ENCODE results near the gene AFP. TPM values are rescaled to one million over a fixed set of nuclear protein-coding genes. Genes with fewer than 3 reads are reported as not detected.
"Not testable (repeated sequence)": the region's sequence is repeated elsewhere in the genome, so short reads cannot be mapped to it uniquely, and the experiment has no call there.

AFP gene
- polyA plus RNA-seq, 3 donors, result not detected

DNA sequence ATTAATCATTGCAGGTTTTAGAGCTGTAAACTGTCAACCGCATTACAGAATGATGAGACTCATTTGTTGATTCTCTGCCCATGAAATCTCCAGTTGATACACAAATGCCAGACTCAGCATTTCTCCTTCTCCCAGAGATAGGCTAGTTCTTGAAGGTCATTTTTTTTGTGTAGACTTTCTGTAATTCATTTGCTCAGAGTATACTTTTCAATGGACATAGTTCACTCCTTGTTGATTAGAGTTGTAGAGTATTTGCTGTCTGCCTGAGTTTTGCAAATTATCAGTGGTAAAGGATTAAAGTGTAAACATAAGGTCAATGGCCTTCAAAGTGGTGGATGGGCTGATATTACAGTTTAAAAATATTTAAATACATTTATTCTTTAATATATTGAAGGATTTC, 47.1 kb upstream of the AFP start:
- Histone ChIP-seq H3K36me3 (replicated peaks in 1 of 2; ENCODE audit: control insufficient read depth in 1 of 2, insufficient read depth in 2 of 2, low read length in 2 of 2) (no peaks in the 10 kb centered on the region), H3K79me2 (ENCODE audit: insufficient read depth, low read length) (no peaks in the 10 kb centered on the region), H3K4me1 (ENCODE audit: control insufficient read depth in 1 of 2, insufficient read depth in 2 of 2, low read length in 2 of 2) (no peaks in the 10 kb centered on the region), H4K20me1 (ENCODE audit: insufficient read depth, low read length) (no peaks in the 10 kb centered on the region), H3K27ac (ENCODE audit: low read depth in 1 of 2, low read length in 2 of 2) (no peak overlapping the region), H2AFZ (ENCODE audit: insufficient read depth, low read depth, low read length, poor library complexity, severe bottlenecking) (no peak overlapping the region), H3K4me2 (replicated peaks; ENCODE audit: extremely low read depth, low read length, poor library complexity, severe bottlenecking) (no peak overlapping the region), H3K9me3 (replicated peaks in 1 of 2; ENCODE audit: control insufficient read depth in 1 of 2, insufficient read depth in 1 of 2, low read length in 2 of 2) (no peaks in the 10 kb centered on the region), H3K4me3 (replicated peaks in 1 of 3; ENCODE audit: low read depth in 2 of 3, low read length in 3 of 3) (no peak overlapping the region), H3K27me3 (ENCODE audit: control insufficient read depth in 2 of 2, insufficient read depth in 2 of 2, low read length in 2 of 2) (no peaks in the 10 kb centered on the region), H3K9ac (ENCODE audit: insufficient read depth, low read length, poor library complexity, severe bottlenecking) (no peak overlapping the region)
- DNase-seq, result no peak
- Mint-ChIP-seq H3K36me3 (no peaks in the 10 kb centered on the region), H3K9me3 (peaks cover 0 to 10% (median 4%) of the 10 kb centered on the region in 7 donors), H3K27ac (no peak overlapping the region), H3K27me3 (ENCODE audit: low read depth in 3 of 3) (peaks cover 0 to 2% (median 0%) of the 10 kb centered on the region in 3 donors), H3K4me3 (no peak overlapping the region), H3K4me1 (no peaks in the 10 kb centered on the region)
- no CpG with 5 or more reads among the region's 1 CpG for WGBS (ENCODE audit: insufficient coverage)
- TF ChIP-seq, protein P1, sequence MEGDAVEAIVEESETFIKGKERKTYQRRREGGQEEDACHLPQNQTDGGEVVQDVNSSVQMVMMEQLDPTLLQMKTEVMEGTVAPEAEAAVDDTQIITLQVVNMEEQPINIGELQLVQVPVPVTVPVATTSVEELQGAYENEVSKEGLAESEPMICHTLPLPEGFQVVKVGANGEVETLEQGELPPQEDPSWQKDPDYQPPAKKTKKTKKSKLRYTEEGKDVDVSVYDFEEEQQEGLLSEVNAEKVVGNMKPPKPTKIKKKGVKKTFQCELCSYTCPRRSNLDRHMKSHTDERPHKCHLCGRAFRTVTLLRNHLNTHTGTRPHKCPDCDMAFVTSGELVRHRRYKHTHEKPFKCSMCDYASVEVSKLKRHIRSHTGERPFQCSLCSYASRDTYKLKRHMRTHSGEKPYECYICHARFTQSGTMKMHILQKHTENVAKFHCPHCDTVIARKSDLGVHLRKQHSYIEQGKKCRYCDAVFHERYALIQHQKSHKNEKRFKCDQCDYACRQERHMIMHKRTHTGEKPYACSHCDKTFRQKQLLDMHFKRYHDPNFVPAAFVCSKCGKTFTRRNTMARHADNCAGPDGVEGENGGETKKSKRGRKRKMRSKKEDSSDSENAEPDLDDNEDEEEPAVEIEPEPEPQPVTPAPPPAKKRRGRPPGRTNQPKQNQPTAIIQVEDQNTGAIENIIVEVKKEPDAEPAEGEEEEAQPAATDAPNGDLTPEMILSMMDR (IDR thresholded peaks at IDR 0.05), result no peak
- intact Hi-C loops (cut with micrococcal nuclease), result no loop called here

DNA sequence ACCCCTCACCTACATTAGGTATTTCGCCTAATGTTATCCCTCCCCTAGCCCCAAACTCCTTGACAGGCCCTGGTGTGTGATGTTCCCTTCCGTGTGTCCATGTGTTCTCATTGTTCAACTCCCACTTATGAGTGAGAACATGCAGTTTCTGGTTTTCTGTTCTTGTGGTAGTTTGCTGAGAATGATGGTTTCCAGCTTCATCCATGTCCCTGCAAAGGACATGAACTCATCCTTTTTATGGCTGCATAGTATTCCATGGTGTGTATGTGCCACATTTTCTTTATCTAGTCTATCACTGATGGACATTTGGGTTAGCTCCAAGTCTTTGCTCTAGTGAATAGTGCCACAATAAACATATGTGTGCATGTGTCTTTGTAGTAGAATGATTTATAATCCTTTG, 46.4 kb upstream of the AFP start:
- H3K27ac Mint-ChIP-seq; DNase-seq; H2AFZ ChIP-seq (ENCODE audit: insufficient read depth, low read depth, low read length, poor library complexity, severe bottlenecking); H3K27ac ChIP-seq (ENCODE audit: low read depth in 1 of 2, low read length in 2 of 2); H4K20me1 ChIP-seq (ENCODE audit: insufficient read depth, low read length); H3K36me3 Mint-ChIP-seq; H3K36me3 ChIP-seq (replicated peaks in 1 of 2; ENCODE audit: control insufficient read depth in 1 of 2, insufficient read depth in 2 of 2, low read length in 2 of 2); H3K9me3 ChIP-seq (replicated peaks in 1 of 2; ENCODE audit: control insufficient read depth in 1 of 2, insufficient read depth in 1 of 2, low read length in 2 of 2); H3K9ac ChIP-seq (ENCODE audit: insufficient read depth, low read length, poor library complexity, severe bottlenecking); intact Hi-C loops (cut with micrococcal nuclease); H3K4me1 ChIP-seq (ENCODE audit: control insufficient read depth in 1 of 2, insufficient read depth in 2 of 2, low read length in 2 of 2); H3K4me3 ChIP-seq (replicated peaks in 1 of 3; ENCODE audit: low read depth in 2 of 3, low read length in 3 of 3); H3K4me3 Mint-ChIP-seq; H3K4me2 ChIP-seq (replicated peaks; ENCODE audit: extremely low read depth, low read length, poor library complexity, severe bottlenecking); H3K9me3 Mint-ChIP-seq; H3K79me2 ChIP-seq (ENCODE audit: insufficient read depth, low read length); H3K4me1 Mint-ChIP-seq; H3K27me3 ChIP-seq (ENCODE audit: control insufficient read depth in 2 of 2, insufficient read depth in 2 of 2, low read length in 2 of 2); H3K27me3 Mint-ChIP-seq (ENCODE audit: low read depth in 3 of 3): not testable (repeated sequence)
- no CpG with 5 or more reads among the region's 2 CpGs for WGBS (ENCODE audit: insufficient coverage)

Measured in CD14-positive monocyte (primary cell).